HepG2 (cell line): ENCODE measurements around the gene SPATA31E1. TPM values are rescaled to one million over a fixed set of nuclear protein-coding genes. Genes with fewer than 3 reads are reported as not detected.

Experiments used
- ATAC-seq: fragments of 200-7000 bp; cut with Tn5 transposase; 3 replicates; pipeline ENCODE4 v1.9.1; 2020; ENCODE audit warnings: mild to moderate bottlenecking, moderate library complexity
- BruUV-seq: library from RNA; stranded (reverse); fragments of 400-500 nt; replicated peaks from 2 replicates; lab custom pipeline; 2021; lab: Mats Ljungman, UMichigan
- CTCF ChIA-PET: fragments of 300-600 bp; formaldehyde crosslinking; extraction: SDS; loops from one replicate; lab custom pipeline; 2021; ENCODE audit warnings: low total read pairs, inconsistent platforms, low intra/inter-chr PET ratio; lab: Yijun Ruan, JAX
- POLR2A ChIA-PET: fragments of 350-600 bp; sonication (Branson Sonifier 250); formaldehyde crosslinking; loops from one replicate; lab custom pipeline; 2020; ENCODE audit warnings: antibody characterized with exemption, inconsistent platforms; lab: Yijun Ruan, JAX
- DNase-seq: peaks from one replicate; pipeline ENCODE4 v3.0.0-alpha.2; 2015; ENCODE audit warnings: low spot score
- FAIRE-seq: peaks from 3 replicates; lab custom pipeline; 2011; peaks lifted over from hg19 to GRCh38; lab: Jason Lieb, UNC
- H2AFZ ChIP-seq: one replicate; pipeline ENCODE4 v1.6.1; 2011; ENCODE audit warnings: low read length, inconsistent platforms
- H3K27ac ChIP-seq: fragments of 300-600 bp; 3 replicates; pipeline ENCODE4 v1.8.0; 2011; ENCODE audit warnings: mixed run types, mild to moderate bottlenecking, mixed read lengths, low read length, inconsistent platforms; ENCODE audit not compliant: insufficient read depth; ENCODE audit errors: extremely low read length
- H3K27me3 ChIP-seq, 2 experiments: fragments of 200-600 bp in 1 of 2; 2 replicates in 1 of 2; 3 replicates in 1 of 2; pipeline versions ENCODE4 v1.6.0 to v1.8.0; 2011; ENCODE audit warnings: low read length in 2 of 2, mild to moderate bottlenecking in 2 of 2, moderate library complexity in 2 of 2, inconsistent platforms in 1 of 2; ENCODE audit not compliant: insufficient read depth in 2 of 2, control insufficient read depth in 1 of 2
- H3K36me3 ChIP-seq, 2 experiments: fragments of 200-600 bp in 1 of 2; replicated peaks in 1 of 2; 2 replicates in 1 of 2; 3 replicates in 1 of 2; pipeline versions ENCODE4 v1.5.1 to v1.8.0; 2011; ENCODE audit warnings: low read length in 2 of 2, inconsistent platforms in 1 of 2; ENCODE audit not compliant: insufficient read depth in 2 of 2, control insufficient read depth in 1 of 2
- H3K4me1 ChIP-seq: 2 replicates; pipeline ENCODE4 v1.5.1; 2012; ENCODE audit warnings: low read length, inconsistent platforms; ENCODE audit not compliant: insufficient read depth
- H3K4me2 ChIP-seq: 2 replicates; pipeline ENCODE4 v1.6.0; 2011; ENCODE audit warnings: low read depth, low read length, inconsistent platforms
- H3K4me3 ChIP-seq, 3 experiments: fragments of 200-600 bp in 1 of 3; sonication (generic), shearing (Covaris generic) in 1 of 3; replicated peaks in 1 of 3; 2 replicates each; pipeline ENCODE4 v1.5.1; 2011 to 2016; ENCODE audit warnings: low read length in 3 of 3, inconsistent platforms in 2 of 3, low read depth in 2 of 3, mild to moderate bottlenecking in 2 of 3, control low read depth in 1 of 3, mixed read lengths in 1 of 3; ENCODE audit not compliant: insufficient read depth in 1 of 3
- H3K79me2 ChIP-seq: one replicate; pipeline ENCODE4 v1.6.1; 2011; ENCODE audit warnings: low read length, inconsistent platforms; ENCODE audit not compliant: insufficient read depth
- H3K9ac ChIP-seq: 2 replicates; pipeline ENCODE4 v1.6.0; 2011; ENCODE audit warnings: mild to moderate bottlenecking, low read depth, low read length, inconsistent platforms; ENCODE audit not compliant: insufficient read depth
- H3K9me3 ChIP-seq: 2 replicates; pipeline ENCODE4 v1.5.1; 2012; ENCODE audit warnings: mild to moderate bottlenecking, low read length
- H4K20me1 ChIP-seq: 2 replicates; pipeline ENCODE4 v1.6.0; 2011; ENCODE audit warnings: inconsistent platforms, mild to moderate bottlenecking, low read length, moderate library complexity; ENCODE audit not compliant: insufficient read depth
- CBX2 ChIP-seq, 2 experiments: fragments of 200-600 bp in 1 of 2; sonication (generic); formaldehyde crosslinking in 1 of 2; IDR thresholded peaks; 2 replicates each; pipeline versions ENCODE4 v1.7.0 to v1.8.1; 2018 to 2022; ENCODE audit warnings: low read depth in 2 of 2, low read length in 1 of 2, mild to moderate bottlenecking in 1 of 2, missing genetic modification reagents in 1 of 2
- CCDC6 ChIP-seq: sonication (generic); formaldehyde crosslinking; IDR thresholded peaks from 2 replicates; pipeline ENCODE4 v1.8.1; 2022; ENCODE audit warnings: mild to moderate bottlenecking, missing genetic modification reagents, moderate library complexity
- FOXC1 ChIP-seq: sonication (generic); formaldehyde crosslinking; IDR thresholded peaks from 2 replicates; pipeline ENCODE4 v1.8.0; 2022; ENCODE audit warnings: mild to moderate bottlenecking, missing genetic modification reagents, borderline replicate concordance
- KLF11 ChIP-seq: IDR thresholded peaks from 2 replicates; pipeline ENCODE4 v1.6.1; 2016; ENCODE audit warnings: missing compliant biosample characterization
- MIER2 ChIP-seq: IDR thresholded peaks from 2 replicates; pipeline ENCODE4 v1.6.1; 2016; ENCODE audit warnings: missing biosample characterization, missing genetic modification reagents
- NFIB ChIP-seq: sonication (generic); formaldehyde crosslinking; IDR thresholded peaks from 2 replicates; pipeline ENCODE4 v1.9.0; 2021; ENCODE audit warnings: missing genetic modification reagents, mild to moderate bottlenecking, borderline replicate concordance
- RBFOX2 ChIP-seq: fragments of 200-400 bp; formaldehyde crosslinking; IDR thresholded peaks from 2 replicates; pipeline ENCODE4 v1.6.1; 2017; ENCODE audit warnings: low read depth, mild to moderate bottlenecking, low read length
- RCOR2 ChIP-seq: IDR thresholded peaks from 2 replicates; pipeline ENCODE4 v1.6.1; 2016; ENCODE audit warnings: missing biosample characterization, missing genetic modification reagents
- REXO4 ChIP-seq: sonication (generic); formaldehyde crosslinking; IDR thresholded peaks from 2 replicates; pipeline ENCODE4 v1.8.0; 2022; ENCODE audit warnings: missing genetic modification reagents, mild to moderate bottlenecking, borderline replicate concordance
- TAF15 ChIP-seq: fragments of 200-400 bp; formaldehyde crosslinking; IDR thresholded peaks from one replicate; pipeline ENCODE4 v1.6.1; 2018; ENCODE audit warnings: mild to moderate bottlenecking, low read depth, low read length; ENCODE audit not compliant: poor library complexity, severe bottlenecking
- ZNF207 ChIP-seq: fragments of 450-650 bp; IDR thresholded peaks from 2 replicates; pipeline ENCODE4 v1.6.1; 2016; ENCODE audit warnings: antibody characterized with exemption, borderline replicate concordance
- ZNF576 ChIP-seq: sonication (generic); formaldehyde crosslinking; IDR thresholded peaks from 2 replicates; pipeline ENCODE4 v1.4.0; 2020; ENCODE audit warnings: mild to moderate bottlenecking, missing genetic modification reagents
- ZNF674 ChIP-seq: sonication (generic); formaldehyde crosslinking; IDR thresholded peaks from 2 replicates; pipeline ENCODE4 v1.5.0; 2020; ENCODE audit warnings: low read depth, mild to moderate bottlenecking, missing genetic modification reagents
- ZNF761 ChIP-seq: sonication (generic); formaldehyde crosslinking; conservative IDR thresholded peaks from 2 replicates; pipeline ENCODE4 v1.4.0; 2020; ENCODE audit warnings: mild to moderate bottlenecking, missing genetic modification reagents
- ZNF770 ChIP-seq: sonication (generic); formaldehyde crosslinking; IDR thresholded peaks from 2 replicates; pipeline ENCODE4 v1.5.0; 2020; ENCODE audit warnings: mild to moderate bottlenecking, missing genetic modification reagents
- ZNF784 ChIP-seq: sonication (generic); formaldehyde crosslinking; IDR thresholded peaks from 2 replicates; pipeline ENCODE4 v1.5.1; 2020; ENCODE audit warnings: missing genetic modification reagents, mild to moderate bottlenecking, borderline replicate concordance
- ZSCAN22 ChIP-seq: sonication (generic); formaldehyde crosslinking; IDR thresholded peaks from 2 replicates; pipeline ENCODE4 v1.4.0; 2020; ENCODE audit warnings: mild to moderate bottlenecking, missing genetic modification reagents
- WGBS: methylation state at CpG from one replicate; pipeline ENCODE4 v1.1.6; 2017; ENCODE audit warnings: low lambda C conversion rate; 5-methylcytosine and 5-hydroxymethylcytosine counted together
- in situ Hi-C: cut with HindIII; loops from 2 replicates; pipeline ENCODE4 v1.10.0; 2017; ENCODE audit warnings: low pct_unique_long_range_greater_than_20kb; ENCODE audit not compliant: extremely low pct_ligation_motif_present
- intact Hi-C: fragments of 100-400 bp; cut with micrococcal nuclease; formaldehyde crosslinking; loops from one replicate; pipeline ENCODE4 v1.10.0; 2022; ENCODE audit not compliant: unreplicated experiment
- polyA plus RNA-seq, 8 experiments: library from polyadenylated mRNA; depleted of rRNA in 3 of 8; stranded (reverse) in 7 of 8; unstranded in 1 of 8; fragments of >200 nt; fragmentation: Illumina TruSeq in 4 of 8; extraction: Trizol in 4 of 8; gene quantifications; 2 replicates each; pipeline versions ENCODE4 v1.2.1 to v1.2.3, GENCODE V29; 2011 to 2016; ENCODE audit warnings: low read depth in 4 of 8, missing spikeins in 1 of 8, mixed read lengths in 1 of 8; ENCODE audit not compliant: insufficient read depth in 1 of 8
- total RNA-seq, 5 experiments: library from RNA; depleted of rRNA; stranded (reverse); fragments of >200 nt; fragmentation: Illumina TruSeq; extraction: Trizol; gene quantifications; 2 replicates each; pipeline ENCODE4 v1.2.3, GENCODE V29; 2016; ENCODE audit warnings: low read depth in 1 of 5

Gene SPATA31E1
- total and polyA plus RNA-seq, 2 of the 13 experiments (the other 11 are each of a cell fraction or from before 2014, with no cell fraction given), result not detected

GRCh38 chr9:87868175-87868574, 14.5 kb upstream of the SPATA31E1 start (continued):
- no peak for TF ChIP-seq ZNF770 (CRISPR knock-in tag)
- TF ChIP-seq FOXC1 (CRISPR knock-in tag), result no peak
- no peak for TF ChIP-seq REXO4 (CRISPR knock-in tag)
- no peak for TF ChIP-seq ZSCAN22 (CRISPR knock-in tag)
- TF ChIP-seq MIER2, result no peak
- no peak for TF ChIP-seq KLF11
- TF ChIP-seq TAF15, result no peak
- TF ChIP-seq ZNF784 (CRISPR knock-in tag), result no peak
- TF ChIP-seq CCDC6 (CRISPR knock-in tag), result no peak
- TF ChIP-seq ZNF576 (CRISPR knock-in tag), result no peak

- no peak for DNase-seq
- in situ Hi-C loops (no loop called here), intact Hi-C loops (no loop called here)
- Histone ChIP-seq H3K27ac (no peak overlapping the region), H2AFZ (no peak overlapping the region), H3K79me2 (no peaks in the 10 kb centered on the region), H3K27me3 (peaks cover 0 to 1% of the 10 kb centered on the region in 2 experiments; a peak in 2 of 5 replicates), H4K20me1 (no peaks in the 10 kb centered on the region), H3K9me3 (no peaks in the 10 kb centered on the region), H3K4me3 (no peak overlapping the region), H3K4me2 (no peak overlapping the region), H3K36me3 (no peaks in the 10 kb centered on the region), H3K4me1 (no peaks in the 10 kb centered on the region), H3K9ac (no peak overlapping the region)
- no TSS peak for BruUV-seq
- ATAC-seq, result no peak; the same call in 2 of the 3 replicates
- CTCF ChIA-PET, result no interaction called here
- no peak for FAIRE-seq
- no CpG with 5 or more reads among the region's 3 CpGs for WGBS
- POLR2A ChIA-PET, result no interaction called here
- TF ChIP-seq ZNF207 (no peak), NFIB (CRISPR knock-in tag) (no peak), ZNF674 (CRISPR knock-in tag) (no peak), ZNF761 (CRISPR knock-in tag) (no peak), CBX2 (IDR thresholded peaks at IDR 0.05; ENCODE audit: low read depth, low read length) (no peak), CBX2 (CRISPR knock-in tag; IDR thresholded peaks at IDR 0.05; ENCODE audit: low read depth) (no peak), RCOR2 (CRISPR knock-in tag) (no peak), RBFOX2 (no peak)
Observed at GRCh38 chr9:87868635-87869034, 14.0 kb upstream of the SPATA31E1 start.
